Adipocyte (in vitro differentiated cells): ENCODE results near the gene AOC3.
"Not testable (repeated sequence)": the region's sequence is repeated elsewhere in the genome, so short reads cannot be mapped to it uniquely, and the experiment has no call there.

Source experiments
- DNase-seq: peaks from one replicate; pipeline ENCODE4 v3.0.0-alpha.2; 2015; ENCODE audit warnings: low read depth
- H3K27me3 ChIP-seq: replicated peaks from 2 replicates; pipeline ENCODE4 v1.7.0; 2013; ENCODE audit warnings: mild to moderate bottlenecking, low read length, moderate library complexity; ENCODE audit not compliant: control insufficient read depth, insufficient read depth
- H3K36me3 ChIP-seq: 2 replicates; pipeline ENCODE4 v1.7.0; 2013; ENCODE audit warnings: low read length, mild to moderate bottlenecking, moderate library complexity; ENCODE audit not compliant: control insufficient read depth, insufficient read depth, severe bottlenecking
- H3K4me1 ChIP-seq: 2 replicates; pipeline ENCODE4 v1.7.0; 2013; ENCODE audit warnings: mild to moderate bottlenecking, low read length, moderate library complexity; ENCODE audit not compliant: control insufficient read depth, insufficient read depth
- H3K4me3 ChIP-seq: 2 replicates; pipeline ENCODE4 v1.7.0; 2013; ENCODE audit warnings: mild to moderate bottlenecking, low read length, moderate library complexity
- H3K9ac ChIP-seq: 2 replicates; pipeline ENCODE4 v1.7.0; 2013; ENCODE audit warnings: mild to moderate bottlenecking, low read length, moderate library complexity
- H3K9me3 ChIP-seq: 2 replicates; pipeline ENCODE4 v1.7.0; 2013; ENCODE audit warnings: mild to moderate bottlenecking, low read length, moderate library complexity; ENCODE audit not compliant: control insufficient read depth

The AOC3 gene

DNA sequence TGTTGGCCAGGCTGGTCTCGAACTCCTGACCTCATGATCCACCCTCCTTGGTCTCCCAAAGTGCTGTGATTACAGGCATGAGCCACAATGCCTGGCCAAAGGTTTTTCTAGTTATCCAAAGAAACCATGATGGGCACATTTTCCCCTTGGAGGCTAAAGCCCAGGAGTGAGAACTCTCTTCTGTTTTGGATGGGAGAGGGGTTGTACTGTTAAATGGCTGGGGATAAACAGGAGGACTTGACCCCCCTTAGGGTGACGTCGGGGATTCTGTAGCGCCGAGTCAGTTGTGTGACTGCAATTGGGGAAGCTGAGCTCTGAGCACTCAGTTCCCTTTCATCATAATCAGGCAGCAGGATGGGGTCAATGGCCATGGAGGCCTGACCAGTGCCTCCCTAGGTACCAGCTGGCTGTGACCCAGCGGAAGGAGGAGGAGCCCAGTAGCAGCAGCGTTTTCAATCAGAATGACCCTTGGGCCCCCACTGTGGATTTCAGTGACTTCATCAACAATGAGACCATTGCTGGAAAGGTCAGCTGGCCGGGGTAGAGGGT is 4.1 kb downstream of the AOC3 start:
- Histone ChIP-seq H3K9ac (peak overlapping the region; percentile 90), H3K4me1 (peaks cover 25% of the 10 kb centered on the region), H3K4me3 (peak overlapping the region; percentile 87), H3K27me3 (no peaks in the 10 kb centered on the region), H3K9me3 (no peaks in the 10 kb centered on the region), H3K36me3 (peaks cover 54% of the 10 kb centered on the region)
- no peak for DNase-seq

DNA sequence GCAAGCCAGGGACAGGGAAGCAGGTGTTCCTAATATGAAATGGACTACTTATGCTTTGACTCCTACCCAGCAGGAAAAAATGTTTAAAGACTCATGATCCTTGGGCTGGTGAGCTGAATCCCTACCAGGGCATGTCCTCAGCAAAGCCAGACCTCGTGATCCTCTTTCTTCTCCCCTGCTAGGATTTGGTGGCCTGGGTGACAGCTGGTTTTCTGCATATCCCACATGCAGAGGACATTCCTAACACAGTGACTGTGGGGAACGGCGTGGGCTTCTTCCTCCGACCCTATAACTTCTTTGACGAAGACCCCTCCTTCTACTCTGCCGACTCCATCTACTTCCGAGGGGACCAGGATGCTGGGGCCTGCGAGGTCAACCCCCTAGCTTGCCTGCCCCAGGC is 5.1 kb downstream of the AOC3 start:
- Histone ChIP-seq H3K4me3 (peak overlapping the region; percentile 87), H3K9ac (peak overlapping the region; percentile 90), H3K4me1 (peaks cover 18% of the 10 kb centered on the region), H3K36me3 (peaks cover 54% of the 10 kb centered on the region)
- not testable (repeated sequence) for DNase-seq, H3K27me3 ChIP-seq, H3K9me3 ChIP-seq

DNA sequence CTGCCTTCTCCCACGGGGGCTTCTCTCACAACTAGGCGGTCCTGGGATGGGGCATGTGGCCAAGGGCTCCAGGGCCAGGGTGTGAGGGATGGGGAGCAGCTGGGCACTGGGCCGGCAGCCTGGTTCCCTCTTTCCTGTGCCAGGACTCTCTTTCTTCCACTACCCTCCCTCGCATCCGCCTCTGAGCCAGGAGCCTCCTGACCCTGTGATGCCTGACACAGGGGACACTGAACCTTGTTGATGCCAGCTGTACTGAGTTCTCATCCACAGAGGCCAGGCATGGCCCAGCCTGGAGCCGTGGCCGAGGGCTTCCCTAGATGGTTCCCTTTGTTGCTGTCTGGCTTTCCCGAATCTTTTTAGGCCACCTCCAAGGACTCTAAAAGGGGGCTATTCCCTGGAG is 5.5 kb downstream of the AOC3 start:
- Histone ChIP-seq H3K9ac (peak overlapping the region; percentile 60), H3K4me3 (peak overlapping the region; percentile 65), H3K36me3 (peaks cover 54% of the 10 kb centered on the region), H3K4me1 (peaks cover 18% of the 10 kb centered on the region)
- not testable (repeated sequence) for H3K27me3 ChIP-seq, H3K9me3 ChIP-seq, DNase-seq

DNA sequence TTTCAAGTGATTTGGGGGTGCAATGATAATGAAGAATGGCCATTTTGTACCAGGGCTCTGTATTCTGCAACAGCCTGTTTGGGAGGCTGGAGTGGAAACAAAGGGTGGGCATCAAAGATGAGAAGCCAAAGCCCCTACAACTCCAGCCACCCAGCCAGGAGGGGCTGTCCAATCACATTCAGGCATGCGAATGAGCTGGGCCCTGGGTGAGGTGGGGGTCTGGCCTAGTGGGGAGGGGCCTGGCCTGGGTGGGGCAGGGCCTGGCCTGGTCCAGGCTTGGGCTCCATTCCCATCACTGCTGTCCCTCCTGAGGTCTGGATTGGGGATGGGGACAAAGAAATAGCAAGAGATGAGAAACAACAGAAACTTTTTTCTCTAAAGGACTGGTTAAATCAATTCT is 6.4 kb downstream of the AOC3 start:
- Histone ChIP-seq H3K9ac (peak overlapping the region; percentile 60), H3K36me3 (peaks cover 54% of the 10 kb centered on the region)
- DNase-seq, result no peak

DNA sequence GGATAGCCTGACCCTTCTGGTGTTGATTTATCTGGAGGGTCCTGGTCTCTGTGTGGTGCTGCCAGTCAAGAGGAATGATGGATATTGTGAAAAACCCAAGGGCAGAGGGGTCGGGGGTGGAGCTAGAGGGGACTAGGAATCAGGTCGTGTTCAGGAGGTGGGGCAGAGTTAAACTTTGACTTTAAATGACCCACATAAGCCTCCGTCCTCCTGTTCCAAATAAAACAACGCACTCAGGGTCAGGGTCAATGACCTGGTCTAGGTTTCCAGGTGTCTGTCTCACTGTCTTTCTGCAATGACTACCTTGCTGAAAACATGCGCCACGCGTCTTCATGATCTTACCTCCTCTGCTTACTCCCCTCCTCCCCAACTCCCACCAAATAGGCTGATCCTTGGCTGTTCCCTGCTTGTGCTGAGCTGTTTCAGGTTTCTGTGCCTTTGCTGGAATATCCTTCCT is 14.7 kb downstream of the AOC3 start:
- Histone ChIP-seq H3K27me3 (no peaks in the 10 kb centered on the region), H3K4me3 (no peak overlapping the region), H3K9ac (no peak overlapping the region), H3K9me3 (peaks cover 7% of the 10 kb centered on the region), H3K4me1 (peaks cover 15% of the 10 kb centered on the region), H3K36me3 (peaks cover 18% of the 10 kb centered on the region)
- no peak for DNase-seq

More for the DNA sequence above, 6.4 kb downstream of the AOC3 start:
- H3K9me3 ChIP-seq, result no peaks in the 10 kb centered on the region
- peak overlapping the region; percentile 65 for H3K4me3 ChIP-seq
- no peaks in the 10 kb centered on the region for H3K27me3 ChIP-seq
- peaks cover 18% of the 10 kb centered on the region for H3K4me1 ChIP-seq

DNA sequence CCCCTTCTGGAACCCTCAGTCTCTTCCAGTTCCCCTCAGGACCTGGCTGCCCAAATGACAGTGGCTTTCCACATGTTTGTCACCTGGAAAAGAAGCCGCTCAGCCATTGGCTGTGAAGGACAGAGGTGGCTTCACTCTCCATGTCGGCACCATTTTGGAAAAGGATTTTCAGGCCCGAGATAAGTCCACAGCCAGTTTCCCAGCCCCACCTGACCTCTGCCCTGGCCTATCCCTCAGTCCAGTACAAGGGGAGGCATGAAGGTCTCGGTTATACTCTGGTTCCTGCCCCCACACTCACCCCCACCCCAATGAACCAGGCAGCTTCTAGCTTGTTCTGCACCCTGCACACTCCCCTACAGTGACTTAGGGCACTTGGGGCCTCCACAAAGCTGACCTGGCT is 15.2 kb downstream of the AOC3 start:
- peaks cover 15% of the 10 kb centered on the region for H3K4me1 ChIP-seq
- no peak overlapping the region for H3K9ac ChIP-seq

DNA sequence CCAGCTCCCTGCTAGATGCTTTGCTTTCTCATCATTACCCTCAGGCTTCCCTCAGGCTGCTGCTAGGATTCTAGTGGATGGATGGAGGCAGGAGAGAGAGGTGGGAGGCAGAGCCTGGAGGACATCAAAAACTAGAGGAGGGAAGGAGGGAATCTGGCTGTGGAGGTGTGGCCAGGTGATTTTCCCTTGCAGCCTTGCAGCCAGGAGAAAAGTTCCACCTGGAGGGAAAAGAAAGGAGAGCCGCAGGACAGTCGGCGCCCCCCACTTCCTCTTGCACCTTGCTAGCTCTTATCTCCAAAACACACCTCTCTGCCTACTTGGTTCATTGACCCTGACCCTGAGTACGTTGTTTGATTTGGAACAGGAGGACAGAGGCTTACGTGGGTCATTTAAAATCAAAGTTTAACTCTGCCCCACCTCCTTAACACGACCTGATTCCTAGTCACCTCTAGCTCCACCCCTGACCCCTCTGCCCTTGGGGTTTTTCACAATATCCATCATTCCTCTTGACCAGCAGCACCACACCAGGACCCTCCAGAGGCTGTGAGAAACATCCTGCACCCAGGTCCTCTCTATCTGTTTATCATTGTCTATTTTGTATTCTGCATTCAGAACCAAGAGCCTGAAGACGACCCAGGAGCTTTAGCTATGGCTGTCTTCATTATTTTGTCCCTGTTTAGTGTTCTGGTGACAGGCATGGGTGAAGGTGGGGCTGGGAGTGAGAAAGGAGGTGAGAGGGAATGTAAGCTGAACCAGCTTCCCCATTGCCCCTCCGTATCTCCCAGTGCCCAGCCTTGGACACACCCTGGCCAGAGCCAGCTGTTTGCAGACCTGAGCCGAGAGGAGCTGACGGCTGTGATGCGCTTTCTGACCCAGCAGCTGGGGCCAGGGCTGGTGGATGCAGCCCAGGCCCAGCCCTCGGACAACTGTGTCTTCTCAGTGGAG is 15.9 kb downstream of the AOC3 start:
- no peaks in the 10 kb centered on the region for H3K27me3 ChIP-seq
- peaks cover 17% of the 10 kb centered on the region for H3K9me3 ChIP-seq
- H3K4me1 ChIP-seq, result peaks cover 15% of the 10 kb centered on the region
- peaks cover 24% of the 10 kb centered on the region for H3K36me3 ChIP-seq
- H3K9ac ChIP-seq, result no peak overlapping the region
- H3K4me3 ChIP-seq, result no peak overlapping the region
- DNase-seq, result no peak

More for the DNA sequence above, 15.2 kb downstream of the AOC3 start:
- no peak for DNase-seq
- peaks cover 12% of the 10 kb centered on the region for H3K9me3 ChIP-seq
- no peak overlapping the region for H3K4me3 ChIP-seq
- H3K27me3 ChIP-seq, result no peaks in the 10 kb centered on the region
- H3K36me3 ChIP-seq, result peaks cover 21% of the 10 kb centered on the region

DNA sequence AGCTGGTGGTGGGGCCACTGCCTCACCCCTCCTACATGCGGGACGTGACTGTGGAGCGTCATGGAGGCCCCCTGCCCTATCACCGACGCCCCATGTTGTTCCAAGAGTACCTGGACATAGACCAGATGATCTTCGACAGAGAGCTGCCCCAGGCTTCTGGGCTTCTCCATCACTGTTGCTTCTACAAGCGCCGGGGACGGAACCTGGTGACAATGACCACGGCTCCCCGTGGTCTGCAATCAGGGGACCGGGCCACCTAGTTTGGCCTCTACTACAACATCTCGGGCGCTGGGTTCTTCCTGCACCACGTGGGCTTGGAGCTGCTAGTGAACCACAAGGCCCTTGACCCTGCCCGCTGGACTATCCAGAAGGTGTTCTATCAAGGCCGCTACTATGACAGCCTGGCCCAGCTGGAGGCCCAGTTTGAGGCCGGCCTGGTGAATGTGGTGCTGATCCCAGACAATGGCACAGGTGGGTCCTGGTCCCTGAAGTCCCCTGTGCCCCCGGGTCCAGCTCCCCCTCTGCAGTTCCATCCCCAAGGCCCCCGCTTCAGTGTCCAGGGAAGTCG is 16.8 kb downstream of the AOC3 start:
- not testable (repeated sequence) for DNase-seq, H3K27me3 ChIP-seq, H3K9ac ChIP-seq, H3K4me3 ChIP-seq
- peaks cover 29% of the 10 kb centered on the region for H3K36me3 ChIP-seq
- peaks cover 15% of the 10 kb centered on the region for H3K4me1 ChIP-seq
- H3K9me3 ChIP-seq, result peaks cover 17% of the 10 kb centered on the region

DNA sequence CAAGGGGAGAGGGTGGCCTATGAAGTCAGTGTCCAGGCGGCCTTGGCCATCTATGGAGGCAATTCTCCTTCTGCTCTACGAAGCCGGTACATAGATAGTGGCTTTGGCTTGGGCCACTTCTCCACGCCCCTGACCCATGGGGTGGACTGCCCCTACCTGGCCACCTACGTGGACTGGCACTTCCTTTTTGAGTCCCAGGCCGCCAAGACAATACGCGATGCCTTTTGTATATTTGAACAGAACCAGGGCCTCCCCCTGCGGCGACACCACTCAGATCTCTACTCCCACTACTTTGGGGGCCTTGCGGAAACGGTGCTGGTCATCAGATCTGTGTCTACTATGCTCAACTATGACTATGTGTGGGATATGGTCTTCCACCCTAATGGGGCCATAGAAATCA is 17.3 kb downstream of the AOC3 start:
- DNase-seq, result no peak

DNA sequence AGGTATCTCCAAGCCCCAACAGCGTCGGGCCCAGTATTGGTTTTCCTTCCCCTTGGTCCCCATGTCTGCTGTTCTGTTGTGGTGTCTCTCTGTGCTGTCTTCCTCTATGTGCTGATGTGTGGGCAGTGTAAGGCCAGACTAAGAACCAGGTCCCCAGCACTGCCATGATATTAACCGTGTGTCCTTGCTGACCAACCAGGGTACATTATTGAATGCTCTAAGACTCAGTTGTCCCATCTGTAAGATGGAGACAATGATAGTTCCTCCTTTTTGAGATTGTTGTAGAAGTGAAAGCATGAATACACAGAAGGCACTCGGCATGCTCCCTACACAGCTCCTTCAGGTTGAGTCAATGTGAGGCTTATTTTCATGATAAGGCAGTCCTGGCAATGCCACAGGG is 20.6 kb downstream of the AOC3 start:
- H3K4me3 ChIP-seq, result no peak overlapping the region
- no peak overlapping the region for H3K9ac ChIP-seq
- peaks cover 17% of the 10 kb centered on the region for H3K9me3 ChIP-seq
- no peak for DNase-seq
- H3K27me3 ChIP-seq, result peaks cover 3% of the 10 kb centered on the region
- H3K36me3 ChIP-seq, result peaks cover 34% of the 10 kb centered on the region
- peaks cover 5% of the 10 kb centered on the region for H3K4me1 ChIP-seq

More for the DNA sequence above, 17.3 kb downstream of the AOC3 start:
- Histone ChIP-seq H3K4me3 (no peak overlapping the region), H3K9ac (no peak overlapping the region), H3K27me3 (peaks cover 3% of the 10 kb centered on the region), H3K36me3 (peaks cover 35% of the 10 kb centered on the region), H3K4me1 (peaks cover 15% of the 10 kb centered on the region), H3K9me3 (peaks cover 17% of the 10 kb centered on the region)

DNA sequence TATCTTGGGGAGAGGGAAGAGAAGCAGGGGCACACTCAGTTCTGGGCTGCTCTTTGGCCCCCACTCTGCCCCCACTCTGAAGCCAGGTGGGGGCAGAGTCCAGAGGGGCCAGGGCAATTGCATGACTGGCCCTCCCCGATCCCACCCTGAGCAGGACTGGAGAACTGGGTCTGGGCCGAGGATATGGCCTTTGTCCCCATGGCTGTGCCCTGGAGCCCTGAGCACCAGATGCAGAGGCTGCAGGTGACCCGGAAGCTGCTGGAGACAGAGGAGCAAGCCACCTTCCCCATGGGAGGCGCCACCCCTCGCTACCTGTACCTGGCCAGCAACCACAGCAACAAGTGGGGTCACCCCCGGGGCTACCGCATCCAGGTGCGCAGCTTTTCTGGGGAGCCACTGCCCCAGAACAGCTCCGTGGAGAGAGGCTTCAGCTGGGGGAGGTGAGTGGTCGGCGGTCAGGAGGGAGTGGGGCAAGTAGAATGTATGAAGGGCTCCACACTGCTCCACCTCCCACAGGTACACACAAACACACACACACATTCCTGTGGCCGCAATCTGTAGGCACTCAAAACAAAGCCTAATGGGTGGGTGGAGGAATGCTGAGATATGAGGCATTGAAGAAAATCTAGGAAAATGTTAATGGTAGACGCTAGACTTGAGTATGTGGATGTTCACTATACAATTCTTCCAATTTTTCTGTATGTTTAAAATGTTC is 21.4 kb downstream of the AOC3 start:
- H3K36me3 ChIP-seq, result peaks cover 34% of the 10 kb centered on the region
- H3K9me3 ChIP-seq, result peaks cover 17% of the 10 kb centered on the region
- peaks cover 5% of the 10 kb centered on the region for H3K4me1 ChIP-seq
- no peak overlapping the region for H3K9ac ChIP-seq
- H3K4me3 ChIP-seq, result no peak overlapping the region
- no peak for DNase-seq
- H3K27me3 ChIP-seq, result peaks cover 6% of the 10 kb centered on the region
